ENCODE measurements around the gene FAM131A. TPM values are rescaled to one million over a fixed set of nuclear protein-coding genes. Genes with fewer than 3 reads are reported as not detected.

Gene FAM131A
- total and polyA plus RNA-seq, 2 experiments from 2014 or later: 12.2 to 12.6 TPM

- peaks cover 3% of the 10 kb centered on the region for H3K4me1 ChIP-seq (ENCODE audit: insufficient read depth)
- peaks cover 10% of the 10 kb centered on the region for H3K27me3 ChIP-seq
- H3K4me3 ChIP-seq: no peak overlapping the region
- no peak for DNase-seq (ENCODE audit: low spot score)
- 94% methylated on average over 22 of the region's 37 CpGs for WGBS (ENCODE audit: low lambda C conversion rate, missing lambda C conversion rate)
- H4K20me1 ChIP-seq (ENCODE audit: insufficient read depth, poor library complexity, severe bottlenecking): no peaks in the 10 kb centered on the region
- H3K27ac ChIP-seq: no peak overlapping the region
- no peak overlapping the region for H2AFZ ChIP-seq
- no peaks in the 10 kb centered on the region for H3K36me3 ChIP-seq (replicated peaks; ENCODE audit: insufficient read depth, low read depth)
- no peaks in the 10 kb centered on the region for H3K9me3 ChIP-seq (ENCODE audit: low read depth)
- H3K9me2 ChIP-seq (replicated peaks; ENCODE audit: insufficient read depth): no peaks in the 10 kb centered on the region
- H3K79me2 ChIP-seq: no peaks in the 10 kb centered on the region
- TF ChIP-seq EZH2 (IDR thresholded peaks at IDR 0.05; ENCODE audit: borderline replicate concordance) (no peak), CTCF (IDR thresholded peaks at IDR 0.05; ENCODE audit: poor library complexity) (no peak), EZH2phosphoT487 (IDR thresholded peaks at IDR 0.05; ENCODE audit: low read depth, severe bottlenecking, unreplicated experiment) (no peak)
- no peak overlapping the region for H3K4me2 ChIP-seq
Observed at GRCh38 chr3:184386047-184386806, 48.8 kb downstream of the FAM131A start.

DNA sequence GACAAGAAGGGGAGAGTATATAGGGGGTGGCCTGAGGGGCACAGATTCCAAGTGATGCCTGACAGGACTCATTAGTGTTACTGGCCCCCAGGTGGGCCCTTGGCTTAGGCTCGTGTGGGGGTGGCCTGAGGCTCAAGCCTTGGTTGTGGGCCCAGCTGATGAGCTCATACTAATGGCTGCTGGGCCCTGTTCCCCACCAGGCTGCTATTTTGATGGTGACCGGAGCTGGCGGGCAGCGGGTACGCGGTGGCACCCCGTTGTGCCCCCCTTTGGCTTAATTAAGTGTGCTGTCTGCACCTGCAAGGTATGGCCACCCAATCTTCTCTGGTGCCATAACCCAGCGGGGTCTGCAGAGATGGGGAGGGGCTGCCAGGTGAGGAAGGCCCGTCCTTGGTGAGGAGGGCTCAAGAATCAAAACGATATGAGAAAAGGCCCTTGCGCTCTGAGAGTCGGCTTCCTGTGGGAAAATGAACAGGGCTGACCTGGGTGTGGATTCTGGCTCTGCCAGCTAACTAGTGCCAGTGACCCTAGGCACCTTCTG lies 49.8 kb downstream of the FAM131A start:
- H3K4me1 ChIP-seq (ENCODE audit: insufficient read depth): no peaks in the 10 kb centered on the region
- H3K4me2 ChIP-seq: no peak overlapping the region
- no peak overlapping the region for H3K27ac ChIP-seq
- no peak overlapping the region for H3K4me3 ChIP-seq
- no peak overlapping the region for H2AFZ ChIP-seq
- no peaks in the 10 kb centered on the region for H3K9me3 ChIP-seq (ENCODE audit: low read depth)
- H3K79me2 ChIP-seq: no peaks in the 10 kb centered on the region
- H3K27me3 ChIP-seq: no peaks in the 10 kb centered on the region
- no peaks in the 10 kb centered on the region for H4K20me1 ChIP-seq (ENCODE audit: insufficient read depth, poor library complexity, severe bottlenecking)
- H3K9me2 ChIP-seq (replicated peaks; ENCODE audit: insufficient read depth): no peaks in the 10 kb centered on the region
- 96% methylated on average over 12 of the region's 12 CpGs for WGBS (ENCODE audit: low lambda C conversion rate, missing lambda C conversion rate)
- TF ChIP-seq EZH2phosphoT487 (IDR thresholded peaks at IDR 0.05; ENCODE audit: low read depth, severe bottlenecking, unreplicated experiment): no peak
- H3K36me3 ChIP-seq (replicated peaks; ENCODE audit: insufficient read depth, low read depth): no peaks in the 10 kb centered on the region
- no peak for DNase-seq (ENCODE audit: low spot score)

GRCh38 chr3:184388164-184388935 lies 51.0 kb downstream of the FAM131A start:
- no peak overlapping the region for H3K27ac ChIP-seq
- no peak overlapping the region for H3K4me2 ChIP-seq
- no peaks in the 10 kb centered on the region for H3K27me3 ChIP-seq
- H3K36me3 ChIP-seq (replicated peaks; ENCODE audit: insufficient read depth, low read depth): no peaks in the 10 kb centered on the region
- no peaks in the 10 kb centered on the region for H3K79me2 ChIP-seq
- H2AFZ ChIP-seq: no peak overlapping the region
- H3K9me3 ChIP-seq (ENCODE audit: low read depth): no peaks in the 10 kb centered on the region
- no peak overlapping the region for H3K4me3 ChIP-seq
- WGBS (ENCODE audit: low lambda C conversion rate, missing lambda C conversion rate): 83% methylated on average over 8 of the region's 8 CpGs
- H3K4me1 ChIP-seq (ENCODE audit: insufficient read depth): no peaks in the 10 kb centered on the region
- H3K9me2 ChIP-seq (replicated peaks; ENCODE audit: insufficient read depth): no peaks in the 10 kb centered on the region
- no peak for DNase-seq (ENCODE audit: low spot score)
- no peaks in the 10 kb centered on the region for H4K20me1 ChIP-seq (ENCODE audit: insufficient read depth, poor library complexity, severe bottlenecking)
- TF ChIP-seq EZH2 (IDR thresholded peaks at IDR 0.05; ENCODE audit: borderline replicate concordance): no peak
- no peak for TF ChIP-seq CTCF (IDR thresholded peaks at IDR 0.05; ENCODE audit: poor library complexity)
- TF ChIP-seq EZH2phosphoT487 (IDR thresholded peaks at IDR 0.05; ENCODE audit: low read depth, severe bottlenecking, unreplicated experiment): no peak

- no peak overlapping the region for H3K4me3 ChIP-seq
- H3K27me3 ChIP-seq: no peaks in the 10 kb centered on the region
- H3K79me2 ChIP-seq: no peaks in the 10 kb centered on the region
- TF ChIP-seq CTCF (IDR thresholded peaks at IDR 0.05; ENCODE audit: poor library complexity) (no peak), EZH2 (IDR thresholded peaks at IDR 0.05; ENCODE audit: borderline replicate concordance) (no peak)
- 88% methylated on average over 8 of the region's 8 CpGs for WGBS (ENCODE audit: low lambda C conversion rate, missing lambda C conversion rate)
- DNase-seq (ENCODE audit: low spot score): no peak
- H4K20me1 ChIP-seq (ENCODE audit: insufficient read depth, poor library complexity, severe bottlenecking): no peaks in the 10 kb centered on the region
- H3K9me2 ChIP-seq (replicated peaks; ENCODE audit: insufficient read depth): no peaks in the 10 kb centered on the region
- H3K27ac ChIP-seq: no peak overlapping the region
- H3K9me3 ChIP-seq (ENCODE audit: low read depth): no peaks in the 10 kb centered on the region
- no peak overlapping the region for H2AFZ ChIP-seq
- H3K4me1 ChIP-seq (ENCODE audit: insufficient read depth): no peaks in the 10 kb centered on the region
- no peaks in the 10 kb centered on the region for H3K36me3 ChIP-seq (replicated peaks; ENCODE audit: insufficient read depth, low read depth)
- H3K4me2 ChIP-seq: no peak overlapping the region
Observed at GRCh38 chr3:184388936-184389230, 51.5 kb downstream of the FAM131A start.

All from hepatocyte (in vitro differentiated cells).